ENCODE measurements around the gene WDR1. TPM values are rescaled to one million over a fixed set of nuclear protein-coding genes. Genes with fewer than 3 reads are reported as not detected.

The WDR1 gene
- total RNA-seq, 1 experiment from 2014 or later = 367 TPM

- H3K4me1 ChIP-seq (ENCODE audit: insufficient read depth, low read length) = no peaks in the 10 kb centered on the region; the same call in 1 of the 2 replicates
- H3K9me3 Mint-ChIP-seq = no peaks in the 10 kb centered on the region; a peak in 1 of 5 replicates
- DNase-seq = no peak
- no peak overlapping the region for H2AK5ac ChIP-seq (ENCODE audit: insufficient read length, low read length)
- H2BK15ac ChIP-seq (ENCODE audit: low read depth, low read length) = no peak overlapping the region
- no peak overlapping the region for H4K91ac ChIP-seq (ENCODE audit: insufficient read length, low read depth, low read length)
- H2BK20ac ChIP-seq (ENCODE audit: low read depth, low read length, poor library complexity, severe bottlenecking) = no peak overlapping the region
- H3K36me3 Mint-ChIP-seq (ENCODE audit: insufficient read depth in 1 of 3, low read depth in 3 of 3) = peaks cover 52 to 97% (median 93%) of the 10 kb centered on the region in 3 experiments
- H3K4me3 Mint-ChIP-seq = no peak overlapping the region
- no peak overlapping the region for H4K8ac ChIP-seq (replicated peaks; ENCODE audit: insufficient read length, low read depth, low read length)
- H4K5ac ChIP-seq (ENCODE audit: insufficient read length, low read depth, low read length) = no peak overlapping the region
- H3K79me1 ChIP-seq (ENCODE audit: insufficient read depth, low read depth, low read length, poor library complexity, severe bottlenecking) = peaks cover 7% of the 10 kb centered on the region
- H3K27me3 Mint-ChIP-seq (ENCODE audit: low read depth) = no peaks in the 10 kb centered on the region; the same call in 1 of the 2 replicates
- H3K27me3 ChIP-seq (ENCODE audit: insufficient read depth, low read length) = no peaks in the 10 kb centered on the region
- no peaks in the 10 kb centered on the region for H3K23me2 ChIP-seq (ENCODE audit: insufficient read length, low read depth, low read length, poor library complexity, severe bottlenecking)
- TF ChIP-seq, protein P1, sequence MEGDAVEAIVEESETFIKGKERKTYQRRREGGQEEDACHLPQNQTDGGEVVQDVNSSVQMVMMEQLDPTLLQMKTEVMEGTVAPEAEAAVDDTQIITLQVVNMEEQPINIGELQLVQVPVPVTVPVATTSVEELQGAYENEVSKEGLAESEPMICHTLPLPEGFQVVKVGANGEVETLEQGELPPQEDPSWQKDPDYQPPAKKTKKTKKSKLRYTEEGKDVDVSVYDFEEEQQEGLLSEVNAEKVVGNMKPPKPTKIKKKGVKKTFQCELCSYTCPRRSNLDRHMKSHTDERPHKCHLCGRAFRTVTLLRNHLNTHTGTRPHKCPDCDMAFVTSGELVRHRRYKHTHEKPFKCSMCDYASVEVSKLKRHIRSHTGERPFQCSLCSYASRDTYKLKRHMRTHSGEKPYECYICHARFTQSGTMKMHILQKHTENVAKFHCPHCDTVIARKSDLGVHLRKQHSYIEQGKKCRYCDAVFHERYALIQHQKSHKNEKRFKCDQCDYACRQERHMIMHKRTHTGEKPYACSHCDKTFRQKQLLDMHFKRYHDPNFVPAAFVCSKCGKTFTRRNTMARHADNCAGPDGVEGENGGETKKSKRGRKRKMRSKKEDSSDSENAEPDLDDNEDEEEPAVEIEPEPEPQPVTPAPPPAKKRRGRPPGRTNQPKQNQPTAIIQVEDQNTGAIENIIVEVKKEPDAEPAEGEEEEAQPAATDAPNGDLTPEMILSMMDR (conservative IDR thresholded peaks at IDR 0.05) = no peak
- no peak overlapping the region for H2BK120ac ChIP-seq (ENCODE audit: low read depth, low read length, poor library complexity, severe bottlenecking)
- no peak overlapping the region for H2AFZ ChIP-seq (ENCODE audit: low read length)
- H3K4me1 Mint-ChIP-seq = peaks cover 38 to 39% of the 10 kb centered on the region in 2 experiments
- no peak overlapping the region for H3K18ac ChIP-seq (ENCODE audit: insufficient read length, low read depth, low read length)
- no peak overlapping the region for H3K14ac ChIP-seq (ENCODE audit: insufficient read depth, low read length)
- peaks cover 10% of the 10 kb centered on the region; the same call in 1 of the 2 replicates for H3K79me2 ChIP-seq (ENCODE audit: insufficient read depth, low read length)
- WGBS (ENCODE audit: extremely low coverage, insufficient read length, low lambda C conversion rate) = no CpG with 5 or more reads among the region's 9 CpGs
- H2BK5ac ChIP-seq (ENCODE audit: insufficient read length, low read length) = no peak overlapping the region
- peak overlapping the region in 1 of 3 experiments; percentile 70; a peak in 1 of 7 replicates for H3K27ac Mint-ChIP-seq
- H3K56ac ChIP-seq (ENCODE audit: insufficient read length, low read depth, low read length) = no peak overlapping the region
- H2BK12ac ChIP-seq (ENCODE audit: insufficient read length, low read depth, low read length) = no peak overlapping the region
- no peak overlapping the region for H3K27ac ChIP-seq (ENCODE audit: insufficient read length, low read depth, low read length)
- no peaks in the 10 kb centered on the region for H3K9me3 ChIP-seq (ENCODE audit: control insufficient read depth, low read depth, low read length)
- H3K9ac ChIP-seq (ENCODE audit: extremely low read depth, insufficient read length, low read length) = no peak overlapping the region
- no peak overlapping the region for H3K4me2 ChIP-seq (ENCODE audit: insufficient read depth, insufficient read length, low read length)
- H3K23ac ChIP-seq (ENCODE audit: insufficient read length, low read depth, low read length) = no peak overlapping the region
- H3K4ac ChIP-seq (ENCODE audit: low read depth, low read length) = no peak overlapping the region
- H3T11ph ChIP-seq (ENCODE audit: low read length) = no peak overlapping the region
- H4K20me1 ChIP-seq (ENCODE audit: control insufficient read depth, insufficient read depth, insufficient read length) = no peaks in the 10 kb centered on the region
Measured at GRCh38 chr4:10097906-10098779, 18.5 kb downstream of the WDR1 start.

Data from H9 (cell line).